ENCODE results near the gene CYP3A7.
"Not testable (repeated sequence)": the region's sequence is repeated elsewhere in the genome, so short reads cannot be mapped to it uniquely, and the experiment has no call there.

CYP3A7 gene

DNA sequence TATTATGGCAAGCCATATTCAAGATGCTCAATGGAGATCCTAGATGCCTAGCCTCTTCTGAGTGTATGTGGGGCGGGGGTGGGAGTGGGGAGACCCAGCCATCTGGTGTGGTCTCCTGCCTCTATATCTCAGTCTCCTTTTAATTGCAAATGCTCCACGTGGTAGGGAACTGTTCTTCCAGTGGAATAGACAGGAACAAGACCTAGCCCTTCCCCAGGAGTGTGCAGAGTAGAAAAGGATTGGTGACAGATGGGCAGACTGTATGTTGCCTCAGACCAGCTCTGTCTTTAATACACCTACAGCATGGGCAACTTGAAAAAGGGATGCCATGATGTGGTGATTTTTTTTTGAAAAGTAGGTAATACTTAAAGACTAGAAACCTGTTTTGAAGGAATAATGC, 67.8 kb downstream of the CYP3A7 start:
- H3K4me3 ChIP-seq (ENCODE audit: severe bottlenecking), result no peak overlapping the region
- TF ChIP-seq, protein P1, sequence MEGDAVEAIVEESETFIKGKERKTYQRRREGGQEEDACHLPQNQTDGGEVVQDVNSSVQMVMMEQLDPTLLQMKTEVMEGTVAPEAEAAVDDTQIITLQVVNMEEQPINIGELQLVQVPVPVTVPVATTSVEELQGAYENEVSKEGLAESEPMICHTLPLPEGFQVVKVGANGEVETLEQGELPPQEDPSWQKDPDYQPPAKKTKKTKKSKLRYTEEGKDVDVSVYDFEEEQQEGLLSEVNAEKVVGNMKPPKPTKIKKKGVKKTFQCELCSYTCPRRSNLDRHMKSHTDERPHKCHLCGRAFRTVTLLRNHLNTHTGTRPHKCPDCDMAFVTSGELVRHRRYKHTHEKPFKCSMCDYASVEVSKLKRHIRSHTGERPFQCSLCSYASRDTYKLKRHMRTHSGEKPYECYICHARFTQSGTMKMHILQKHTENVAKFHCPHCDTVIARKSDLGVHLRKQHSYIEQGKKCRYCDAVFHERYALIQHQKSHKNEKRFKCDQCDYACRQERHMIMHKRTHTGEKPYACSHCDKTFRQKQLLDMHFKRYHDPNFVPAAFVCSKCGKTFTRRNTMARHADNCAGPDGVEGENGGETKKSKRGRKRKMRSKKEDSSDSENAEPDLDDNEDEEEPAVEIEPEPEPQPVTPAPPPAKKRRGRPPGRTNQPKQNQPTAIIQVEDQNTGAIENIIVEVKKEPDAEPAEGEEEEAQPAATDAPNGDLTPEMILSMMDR (IDR thresholded peaks at IDR 0.05; ENCODE audit: poor library complexity, severe bottlenecking), result no peak

DNA sequence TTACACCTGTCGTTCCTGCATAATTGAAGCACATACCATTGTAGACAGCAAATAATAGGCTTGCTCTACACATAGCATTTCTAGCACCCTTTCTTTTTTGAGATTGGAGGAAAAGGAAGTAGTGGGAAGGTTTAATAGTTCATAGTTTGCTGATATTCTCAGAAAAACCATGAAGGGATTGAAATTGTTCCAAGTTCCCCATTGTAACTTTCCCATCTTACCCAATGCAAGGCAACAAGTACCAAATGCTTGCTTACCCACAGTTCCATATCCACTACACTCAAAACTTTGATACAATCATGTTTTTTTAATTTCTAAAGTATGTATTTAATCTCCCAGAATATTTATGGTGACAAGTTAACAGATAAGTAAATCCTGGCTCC, 69.0 kb downstream of the CYP3A7 start:
- DNase-seq (ENCODE audit: low spot score) (no peak), ATAC-seq (ENCODE audit: low read depth) (no peak)
- no peaks in the 10 kb centered on the region for H3K27me3 ChIP-seq (ENCODE audit: insufficient read depth, poor library complexity, severe bottlenecking)
- H3K4me3 ChIP-seq (ENCODE audit: severe bottlenecking), result no peak overlapping the region
- H3K9me3 ChIP-seq (ENCODE audit: severe bottlenecking), result no peaks in the 10 kb centered on the region
- H3K4me1 ChIP-seq (ENCODE audit: insufficient read depth, poor library complexity, severe bottlenecking), result no peaks in the 10 kb centered on the region
- TF ChIP-seq, protein P1 (IDR thresholded peaks at IDR 0.05; ENCODE audit: poor library complexity, severe bottlenecking), result no peak
- H3K27ac ChIP-seq (ENCODE audit: poor library complexity, severe bottlenecking), result no peak overlapping the region
- no peaks in the 10 kb centered on the region for H3K36me3 ChIP-seq (ENCODE audit: low read depth)

More for the DNA sequence above, 67.8 kb downstream of the CYP3A7 start:
- Histone ChIP-seq H3K4me1 (ENCODE audit: insufficient read depth, poor library complexity, severe bottlenecking) (no peaks in the 10 kb centered on the region), H3K27me3 (ENCODE audit: insufficient read depth, poor library complexity, severe bottlenecking) (no peaks in the 10 kb centered on the region), H3K36me3 (ENCODE audit: low read depth) (no peaks in the 10 kb centered on the region), H3K9me3 (ENCODE audit: severe bottlenecking) (no peaks in the 10 kb centered on the region), H3K27ac (ENCODE audit: poor library complexity, severe bottlenecking) (no peak overlapping the region)
- ATAC-seq (ENCODE audit: low read depth) (no peak), DNase-seq (ENCODE audit: low spot score) (no peak)

DNA sequence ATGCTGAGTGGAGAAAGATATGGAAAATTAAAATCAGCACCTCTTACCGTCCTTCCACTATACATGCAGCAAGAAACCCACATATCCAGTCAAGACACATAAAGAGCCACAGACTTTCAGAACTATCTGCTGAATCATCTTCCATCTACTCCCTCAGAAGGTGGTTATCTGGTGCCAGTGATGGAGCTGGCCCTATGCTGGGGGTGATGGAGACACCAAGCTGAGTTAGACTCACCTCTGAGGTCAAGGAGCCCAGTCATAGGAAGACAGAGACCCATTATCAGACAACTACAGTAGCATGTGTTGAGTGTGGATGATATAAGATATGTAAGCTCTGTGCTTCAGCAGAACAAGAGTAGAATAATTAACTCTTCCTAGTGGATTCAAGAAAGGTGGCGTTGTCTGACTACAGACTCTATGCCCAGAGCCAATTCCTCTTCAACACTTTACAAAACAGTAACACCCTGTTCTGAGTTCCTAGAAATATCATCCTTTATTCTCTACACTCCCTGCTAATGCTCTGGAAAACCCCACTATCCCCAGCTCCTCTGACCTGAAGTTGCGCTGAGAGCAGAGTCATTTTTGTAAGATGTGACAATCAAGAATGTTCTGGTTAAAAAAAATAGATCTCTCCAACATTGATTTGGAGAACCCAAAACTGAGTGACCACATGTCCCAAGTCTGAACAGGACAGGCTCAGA, 69.5 kb downstream of the CYP3A7 start:
- no peaks in the 10 kb centered on the region for H3K9me3 ChIP-seq (ENCODE audit: severe bottlenecking)
- H3K4me3 ChIP-seq (ENCODE audit: severe bottlenecking), result no peak overlapping the region
- H3K27ac ChIP-seq (ENCODE audit: poor library complexity, severe bottlenecking), result no peak overlapping the region
- H3K27me3 ChIP-seq (ENCODE audit: insufficient read depth, poor library complexity, severe bottlenecking), result no peaks in the 10 kb centered on the region
- no peaks in the 10 kb centered on the region for H3K36me3 ChIP-seq (ENCODE audit: low read depth)
- TF ChIP-seq, protein P1 (IDR thresholded peaks at IDR 0.05; ENCODE audit: poor library complexity, severe bottlenecking), result no peak
- ATAC-seq (ENCODE audit: low read depth), result no peak
- no peaks in the 10 kb centered on the region for H3K4me1 ChIP-seq (ENCODE audit: insufficient read depth, poor library complexity, severe bottlenecking)
- DNase-seq (ENCODE audit: low spot score), result no peak

DNA sequence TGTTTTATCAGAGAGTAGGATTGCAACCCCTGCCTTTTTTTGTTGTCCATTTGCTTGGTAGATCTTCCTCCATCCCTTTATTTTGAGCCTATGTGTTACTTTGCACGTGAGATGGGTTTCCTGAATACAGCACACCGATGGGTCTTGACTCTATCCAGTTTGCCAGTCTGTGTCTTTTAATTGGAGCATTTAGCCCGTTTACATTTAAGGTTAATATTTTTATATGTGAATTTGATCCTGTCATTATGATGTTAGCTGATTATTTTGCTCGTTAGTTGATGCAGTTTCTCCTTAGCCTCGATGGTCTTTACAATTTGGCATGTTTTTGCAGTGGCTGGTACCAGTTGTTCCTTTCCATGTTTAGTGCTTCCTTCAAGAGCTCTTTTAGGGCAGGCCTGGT, 77.1 kb downstream of the CYP3A7 start:
- H3K9me3 ChIP-seq (ENCODE audit: severe bottlenecking); DNase-seq (ENCODE audit: low spot score); H3K4me3 ChIP-seq (ENCODE audit: severe bottlenecking); H3K4me1 ChIP-seq (ENCODE audit: insufficient read depth, poor library complexity, severe bottlenecking); ATAC-seq (ENCODE audit: low read depth); H3K36me3 ChIP-seq (ENCODE audit: low read depth); H3K27me3 ChIP-seq (ENCODE audit: insufficient read depth, poor library complexity, severe bottlenecking); H3K27ac ChIP-seq (ENCODE audit: poor library complexity, severe bottlenecking): not testable (repeated sequence)

Data from RWPE2 (cell line).